ENCODE measurements around the gene EVA1B. TPM values are rescaled to one million over a fixed set of nuclear protein-coding genes. Genes with fewer than 3 reads are reported as not detected.
A peak's percentile ranks its signal among the peaks of the same experiment; 100 is the strongest.

EVA1B gene, protein sequence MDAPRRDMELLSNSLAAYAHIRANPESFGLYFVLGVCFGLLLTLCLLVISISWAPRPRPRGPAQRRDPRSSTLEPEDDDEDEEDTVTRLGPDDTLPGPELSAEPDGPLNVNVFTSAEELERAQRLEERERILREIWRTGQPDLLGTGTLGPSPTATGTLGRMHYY
- total RNA-seq, result 63.2 and 64.7 TPM in 2 replicates
- polyA plus RNA-seq, result 132 and 255 TPM in 2 replicates
- polyA plus RNA-seq (2011; cell fraction: cytosol; rRNA removed), result 42.8 and 79.0 TPM in 2 replicates
- 14.7 and 18.7 TPM in 2 replicates for polyA plus RNA-seq (2011; cell fraction: nucleus; rRNA removed)
- 37.9 and 66.8 TPM in 2 replicates for polyA plus RNA-seq (2012)
- polyA minus RNA-seq, result 9.2 and 12.4 TPM in 2 replicates
- 3.6 TPM for polyA minus RNA-seq (2011; cell fraction: cytosol; rRNA and poly(A)+ RNA removed)
- polyA minus RNA-seq (2011; cell fraction: nucleus; rRNA and poly(A)+ RNA removed), result 2.0 and 3.8 TPM in 2 replicates
- percentile 43 among the genes with signal in this experiment for Bru-seq, nascent RNA
- percentile 72 among the genes with signal in this experiment for BruChase-seq, experiment 1, labeled RNA remaining after a 6-hour chase
- percentile 54 among the genes with signal in this experiment for BruChase-seq, experiment 2, labeled RNA remaining after a 2-hour chase
- long read RNA-seq, transcript EVA1B-202 (3 exons, 699 nt), result major isoform, 262 of 294 reads
- long read RNA-seq, partial matches to known transcripts, result 5 of 294 reads
- long read RNA-seq, other reads (novel, unspliced or antisense), result 27 of 294 reads

DNA sequence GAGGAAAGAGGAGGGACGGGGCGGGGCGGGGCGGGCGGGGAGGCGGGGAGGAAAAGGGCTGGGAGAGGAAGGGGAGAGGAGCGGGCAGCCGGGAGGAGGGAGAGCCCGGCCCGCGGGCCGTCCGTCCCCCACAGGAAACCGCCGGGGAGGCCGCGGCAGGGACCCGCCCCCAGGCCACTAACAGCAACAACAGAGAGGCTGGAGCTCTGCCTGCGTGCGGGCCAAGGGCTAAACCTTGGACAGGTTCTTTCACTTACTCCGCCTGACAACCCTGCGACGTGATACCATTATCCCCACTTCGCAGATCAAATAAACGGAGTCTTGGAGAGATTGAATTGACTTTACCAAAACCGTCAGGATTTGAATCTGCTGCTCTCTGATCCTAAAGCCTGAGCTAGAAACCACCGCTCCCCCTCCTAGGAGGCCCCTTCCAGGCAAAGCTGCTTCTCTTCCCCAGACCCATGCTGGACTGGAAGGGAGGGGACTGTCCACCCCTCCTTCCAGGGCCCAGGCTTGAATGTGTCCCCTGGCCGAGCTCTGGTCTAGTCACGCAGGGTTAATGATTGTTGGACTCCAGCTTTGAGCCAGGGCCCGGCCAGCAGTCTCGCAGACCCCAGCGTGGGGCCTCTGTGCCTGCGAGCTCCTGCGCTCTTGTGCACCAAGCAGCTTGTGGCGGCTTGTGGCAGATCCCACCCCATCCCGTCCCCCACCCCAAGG lies at the start of gene EVA1B:
EVA1B (minus strand) TSS at position 10 of the 717 bp plus-strand sequence. CDS start 608 bp downstream, outside the sequence.
- Histone ChIP-seq H3K27me3 (ENCODE audit: control insufficient read depth in 2 of 2, insufficient read depth in 2 of 2, low read length in 2 of 2) (no peaks in the 10 kb centered on the region), H3K4me1 (ENCODE audit: control insufficient read depth, extremely low read depth, insufficient read depth, low read length) (peaks cover 15% of the 10 kb centered on the region), H3K9ac (replicated peaks; ENCODE audit: extremely low read depth, insufficient read depth, low read length) (peak within 1 kb of the TSS; percentile 68), H4K20me1 (replicated peaks; ENCODE audit: control insufficient read depth, extremely low read depth, insufficient read depth, low read length) (no peaks in the 10 kb centered on the region), H2AFZ (ENCODE audit: low read depth, low read length) (peak within 1 kb of the TSS; percentile 71), H3K9me3 (replicated peaks; ENCODE audit: control insufficient read depth, insufficient read depth, low read length) (no peaks in the 10 kb centered on the region), H3K4me3 (replicated peaks in 1 of 3; ENCODE audit: insufficient read depth in 1 of 3, low read depth in 1 of 3, low read length in 3 of 3) (peak within 1 kb of the TSS; percentile 61 to 85 (median 71)), H3K27ac (ENCODE audit: insufficient read depth, low read depth, low read length) (peak within 1 kb of the TSS; percentile 62), H3K79me2 (ENCODE audit: control insufficient read depth, insufficient read depth, low read length) (peaks cover 14% of the 10 kb centered on the region), H3K36me3 (ENCODE audit: control insufficient read depth in 2 of 2, extremely low read depth in 1 of 2, insufficient read depth in 2 of 2, low read length in 2 of 2) (peaks cover 0 to 5% of the 10 kb centered on the region in 2 experiments), H3K9me1 (replicated peaks; ENCODE audit: control insufficient read depth, extremely low read depth, insufficient read depth, low read length) (no peaks in the 10 kb centered on the region), H3K4me2 (ENCODE audit: insufficient read depth, low read length) (peak within 1 kb of the TSS; percentile 80)
- intact Hi-C loops (cut with micrococcal nuclease) (loop anchor here (1.0 kb wide), 6 partner anchors 17 to 174 kb away; partner anchors contain the start of genes SH3D21 and TRAPPC3), dilution Hi-C loops (cut with MboI; ENCODE audit: extremely low pct_ligation_motif_present, low sequenced_read_pairs) (no loop called here)
- DNase-seq (ENCODE audit: low read depth, low spot score) (peak; percentile 90), FAIRE-seq (peak; percentile 90)
- TF ChIP-seq POLR2AphosphoS5 (IDR thresholded peaks at IDR 0.05; ENCODE audit: insufficient read depth, low read depth, low read length), result peak; percentile 24
- no peak for TF ChIP-seq POLR2A (IDR thresholded peaks at IDR 0.05; ENCODE audit: low read depth, low read length)
- POLR2A ChIA-PET, result no interaction called here
- no TSS peak for BruUV-seq (replicated peaks)
- CTCF ChIA-PET, result interaction anchor here (0.6 to 3.1 kb wide), 10 partner anchors 8 to 163 kb away, joined by 3 to 17 read pairs (median 4); no protein-coding TSS in a partner anchor

DNA sequence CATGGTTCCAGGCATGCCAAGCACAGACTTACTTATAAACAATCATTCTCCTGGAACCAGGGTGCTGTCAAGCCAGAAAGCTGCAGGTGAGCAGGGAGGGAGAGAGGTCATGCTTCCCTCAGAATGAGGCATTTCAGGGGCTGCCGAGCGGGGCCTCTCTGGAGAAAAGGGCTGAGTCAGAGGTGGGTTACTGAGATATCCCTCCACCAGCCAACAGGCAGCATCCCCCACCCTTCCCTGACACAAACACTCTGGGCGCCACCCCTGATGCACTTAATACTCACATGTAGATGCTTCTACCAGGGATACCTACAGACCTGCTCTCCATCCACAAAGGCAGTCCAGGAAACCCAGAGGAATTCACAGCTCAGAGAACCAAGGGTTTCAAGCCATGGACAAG lies 49.2 kb upstream of the EVA1B start:
- Histone ChIP-seq H3K79me2 (ENCODE audit: control insufficient read depth, insufficient read depth, low read length) (peaks cover 52% of the 10 kb centered on the region), H3K9me1 (replicated peaks; ENCODE audit: control insufficient read depth, extremely low read depth, insufficient read depth, low read length) (no peaks in the 10 kb centered on the region), H4K20me1 (replicated peaks; ENCODE audit: control insufficient read depth, extremely low read depth, insufficient read depth, low read length) (no peaks in the 10 kb centered on the region), H3K27me3 (ENCODE audit: control insufficient read depth in 2 of 2, insufficient read depth in 2 of 2, low read length in 2 of 2) (no peaks in the 10 kb centered on the region), H3K36me3 (ENCODE audit: control insufficient read depth in 2 of 2, extremely low read depth in 1 of 2, insufficient read depth in 2 of 2, low read length in 2 of 2) (peaks cover 0 to 1% of the 10 kb centered on the region in 2 experiments), H3K4me1 (ENCODE audit: control insufficient read depth, extremely low read depth, insufficient read depth, low read length) (peaks cover 41% of the 10 kb centered on the region), H3K9ac (replicated peaks; ENCODE audit: extremely low read depth, insufficient read depth, low read length) (peak overlapping the region; percentile 35), H3K27ac (ENCODE audit: insufficient read depth, low read depth, low read length) (peak overlapping the region; percentile 77), H3K9me3 (replicated peaks; ENCODE audit: control insufficient read depth, insufficient read depth, low read length) (no peaks in the 10 kb centered on the region), H2AFZ (ENCODE audit: low read depth, low read length) (no peak overlapping the region), H3K4me3 (replicated peaks in 1 of 3; ENCODE audit: insufficient read depth in 1 of 3, low read depth in 1 of 3, low read length in 3 of 3) (no peak overlapping the region), H3K4me2 (ENCODE audit: insufficient read depth, low read length) (peak overlapping the region; percentile 8)
- intact Hi-C loops (cut with micrococcal nuclease) (no loop called here), dilution Hi-C loops (cut with MboI; ENCODE audit: extremely low pct_ligation_motif_present, low sequenced_read_pairs) (no loop called here)
- TF ChIP-seq, protein P1, sequence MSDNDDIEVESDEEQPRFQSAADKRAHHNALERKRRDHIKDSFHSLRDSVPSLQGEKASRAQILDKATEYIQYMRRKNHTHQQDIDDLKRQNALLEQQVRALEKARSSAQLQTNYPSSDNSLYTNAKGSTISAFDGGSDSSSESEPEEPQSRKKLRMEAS (IDR thresholded peaks at IDR 0.05; ENCODE audit: insufficient read depth, insufficient read length), result no peak
- TF ChIP-seq, protein P2, sequence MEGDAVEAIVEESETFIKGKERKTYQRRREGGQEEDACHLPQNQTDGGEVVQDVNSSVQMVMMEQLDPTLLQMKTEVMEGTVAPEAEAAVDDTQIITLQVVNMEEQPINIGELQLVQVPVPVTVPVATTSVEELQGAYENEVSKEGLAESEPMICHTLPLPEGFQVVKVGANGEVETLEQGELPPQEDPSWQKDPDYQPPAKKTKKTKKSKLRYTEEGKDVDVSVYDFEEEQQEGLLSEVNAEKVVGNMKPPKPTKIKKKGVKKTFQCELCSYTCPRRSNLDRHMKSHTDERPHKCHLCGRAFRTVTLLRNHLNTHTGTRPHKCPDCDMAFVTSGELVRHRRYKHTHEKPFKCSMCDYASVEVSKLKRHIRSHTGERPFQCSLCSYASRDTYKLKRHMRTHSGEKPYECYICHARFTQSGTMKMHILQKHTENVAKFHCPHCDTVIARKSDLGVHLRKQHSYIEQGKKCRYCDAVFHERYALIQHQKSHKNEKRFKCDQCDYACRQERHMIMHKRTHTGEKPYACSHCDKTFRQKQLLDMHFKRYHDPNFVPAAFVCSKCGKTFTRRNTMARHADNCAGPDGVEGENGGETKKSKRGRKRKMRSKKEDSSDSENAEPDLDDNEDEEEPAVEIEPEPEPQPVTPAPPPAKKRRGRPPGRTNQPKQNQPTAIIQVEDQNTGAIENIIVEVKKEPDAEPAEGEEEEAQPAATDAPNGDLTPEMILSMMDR (IDR thresholded peaks at IDR 0.05; ENCODE audit: extremely low read depth in 1 of 2, insufficient read depth in 1 of 2, low read depth in 1 of 2, low read length in 2 of 2), result no peak
- TF ChIP-seq EZH2 (IDR thresholded peaks at IDR 0.05; ENCODE audit: borderline replicate concordance, low read depth, low read length, severe bottlenecking), result no peak
- TF ChIP-seq MYC (IDR thresholded peaks at IDR 0.05; ENCODE audit: low read depth, low read length), result no peak
- TF ChIP-seq GATA2 (IDR thresholded peaks at IDR 0.05; ENCODE audit: insufficient read depth, insufficient read length, low read depth, low read length), result no peak
- TF ChIP-seq FOS (IDR thresholded peaks at IDR 0.05; ENCODE audit: borderline replicate concordance, insufficient read depth, low read length), result no peak
- TF ChIP-seq JUN (IDR thresholded peaks at IDR 0.05; ENCODE audit: borderline replicate concordance, insufficient read depth, insufficient read length, low read depth), result no peak
- TF ChIP-seq POLR2AphosphoS5 (IDR thresholded peaks at IDR 0.05; ENCODE audit: insufficient read depth, low read depth, low read length), result no peak
- TF ChIP-seq POLR2A (IDR thresholded peaks at IDR 0.05; ENCODE audit: low read depth, low read length), result no peak
- no peak for FAIRE-seq
- DNase-seq (ENCODE audit: low read depth, low spot score), result no peak
- POLR2A ChIA-PET, result interaction anchor here (0.7 kb wide), 2 partner anchors 52 to 81 kb away, joined by 3 to 5 read pairs; no protein-coding TSS in a partner anchor
- no TSS peak for BruUV-seq (replicated peaks)
- CTCF ChIA-PET, result interaction anchor here (0.7 kb wide), 1 partner anchor 140 kb away, joined by 4 read pairs; no protein-coding TSS in a partner anchor

Data from endothelial cell of umbilical vein (primary cell).